ENCODE data around the gene PPP5C. TPM values are rescaled to one million over a fixed set of nuclear protein-coding genes. Genes with fewer than 3 reads are reported as not detected.

The PPP5C gene
- total and polyA plus RNA-seq, 2 of the 8 experiments (the other 6 are each of a cell fraction or from before 2014, with no cell fraction given): 112 to 156 TPM

DNA sequence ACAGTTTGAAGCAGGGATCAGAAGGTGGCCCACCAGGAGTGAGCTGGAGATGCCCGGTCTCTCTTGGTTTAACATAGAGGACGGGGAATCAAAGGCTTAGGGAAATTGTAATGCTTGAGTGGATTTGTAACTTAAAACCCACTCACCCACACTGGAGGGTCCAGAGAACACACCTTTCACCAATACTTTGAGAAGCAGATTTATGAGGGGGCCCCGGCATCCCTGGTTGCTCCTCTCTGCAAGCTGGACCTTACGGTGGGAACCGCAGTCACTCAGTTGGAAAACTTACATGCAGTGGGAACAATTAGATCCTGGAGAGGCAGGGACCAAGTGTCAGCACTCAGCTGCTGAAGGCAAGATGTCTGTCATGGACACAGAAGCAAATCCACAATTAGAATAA lies 20.5 kb downstream of the PPP5C start (continued):
- TF ChIP-seq CHD7 (IDR thresholded peaks at IDR 0.05; ENCODE audit: insufficient replicate concordance, low read length) (no peak), JUN (IDR thresholded peaks at IDR 0.05; ENCODE audit: low read depth, low read length) (no peak), CREB1 (IDR thresholded peaks at IDR 0.05) (no peak), SRF (IDR thresholded peaks at IDR 0.05; ENCODE audit: low read depth, low read length) (no peak), GTF2F1 (IDR thresholded peaks at IDR 0.05; ENCODE audit: borderline replicate concordance, low read depth, low read length) (no peak), FOSL1 (IDR thresholded peaks at IDR 0.05; ENCODE audit: insufficient read depth, low read depth, low read length) (no peak), TAF1 (IDR thresholded peaks at IDR 0.05; ENCODE audit: low read depth, low read length) (no peak)
- TF ChIP-seq, protein P1, sequence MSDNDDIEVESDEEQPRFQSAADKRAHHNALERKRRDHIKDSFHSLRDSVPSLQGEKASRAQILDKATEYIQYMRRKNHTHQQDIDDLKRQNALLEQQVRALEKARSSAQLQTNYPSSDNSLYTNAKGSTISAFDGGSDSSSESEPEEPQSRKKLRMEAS (IDR thresholded peaks at IDR 0.05): no peak

Measured in H1 (cell line).